Loucy (cell line): ENCODE measurements around the gene ZCCHC8.

ENCODE experiments used
- CTCF ChIP-seq: fragments of 200-600 bp; sonication (generic); conservative IDR thresholded peaks from 2 replicates; pipeline ENCODE4 v1.5.1; 2014; ENCODE audit warnings: mild to moderate bottlenecking, antibody characterized with exemption, low read length
- EZH2phosphoT487 ChIP-seq: fragments of 200-600 bp; IDR thresholded peaks from 2 replicates; pipeline ENCODE4 v1.6.1; 2018; ENCODE audit warnings: antibody characterized with exemption, mild to moderate bottlenecking, moderate library complexity, borderline replicate concordance

GRCh38 chr12:122517877-122518276, 17.1 kb upstream of the ZCCHC8 start:
- TF ChIP-seq CTCF (no peak), EZH2phosphoT487 (no peak)
